HG03280 (cell line): ENCODE data around the gene ROCK2.
"Not testable (repeated sequence)": the region's sequence is repeated elsewhere in the genome, so short reads cannot be mapped to it uniquely, and the experiment has no call there.

Source experiments
- ATAC-seq: cut with Tn5 transposase; IDR thresholded peaks from one replicate; pipeline ENCODE4 v1.9.1; 2021; ENCODE audit warnings: mild to moderate bottlenecking, moderate library complexity; ENCODE audit not compliant: unreplicated experiment

The ROCK2 gene

DNA sequence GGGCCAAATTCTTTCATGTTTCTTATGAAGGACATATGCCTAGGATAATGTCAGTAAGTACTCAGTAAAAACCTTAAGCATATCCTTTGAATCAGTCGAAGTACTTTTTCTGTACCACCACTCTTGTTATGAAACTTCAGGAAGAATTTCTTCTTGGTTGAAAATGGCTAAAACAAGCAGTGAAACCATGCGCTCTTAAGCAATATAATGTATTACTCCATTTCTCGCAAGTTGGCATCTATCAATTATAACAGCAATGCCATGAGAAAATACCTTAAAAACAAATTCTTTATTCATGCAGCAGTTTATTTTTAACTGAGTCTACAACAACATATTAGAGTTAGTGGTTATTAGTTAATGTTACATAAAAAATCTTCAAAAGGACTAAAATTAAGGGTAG, 148.2 kb downstream of the ROCK2 start:
- no peak for ATAC-seq

DNA sequence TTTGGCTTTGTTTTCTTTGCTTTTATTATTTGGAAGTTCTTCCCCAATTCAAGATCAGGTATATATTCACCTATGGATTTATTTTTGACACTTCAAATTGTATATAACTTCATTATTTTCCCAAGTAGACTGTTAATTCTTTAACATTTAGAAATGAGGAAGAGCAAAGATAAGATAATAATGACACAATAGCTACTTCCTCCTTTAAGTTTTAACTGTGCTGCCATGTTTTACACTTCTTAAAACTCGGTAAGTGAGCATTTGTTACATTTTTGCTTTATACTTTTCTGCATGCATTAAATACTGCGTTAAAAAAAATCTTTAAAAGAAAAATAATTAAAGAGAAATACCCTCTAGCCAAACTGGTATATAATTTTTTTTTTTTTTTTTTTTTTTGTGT, 156.7 kb downstream of the ROCK2 start:
- no peak for ATAC-seq

DNA sequence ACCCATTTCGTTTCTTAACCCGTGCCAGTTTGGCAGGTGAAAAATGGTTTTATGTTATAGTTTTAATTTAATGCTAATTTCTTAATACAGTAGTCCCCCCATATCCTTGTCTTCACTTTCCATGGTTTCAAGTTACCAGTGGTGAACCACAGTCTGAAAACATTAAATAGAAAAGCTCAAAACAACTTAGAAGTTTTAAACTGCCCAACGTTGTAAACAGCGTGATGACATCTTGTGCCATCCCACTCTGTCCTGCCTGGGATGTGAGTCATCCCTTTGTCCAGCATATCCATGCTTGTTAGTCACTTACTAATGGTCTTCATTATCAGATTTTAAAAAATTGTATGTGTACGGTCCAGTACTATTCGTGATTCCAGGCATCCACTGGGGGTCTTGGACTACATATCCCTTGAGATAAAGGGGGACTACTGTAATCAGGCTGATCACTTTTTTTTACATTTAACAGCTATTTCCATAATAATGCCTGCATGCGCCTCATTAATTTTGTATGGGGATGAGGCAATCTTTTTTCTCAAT, 157.3 kb downstream of the ROCK2 start:
- no peak for ATAC-seq

DNA sequence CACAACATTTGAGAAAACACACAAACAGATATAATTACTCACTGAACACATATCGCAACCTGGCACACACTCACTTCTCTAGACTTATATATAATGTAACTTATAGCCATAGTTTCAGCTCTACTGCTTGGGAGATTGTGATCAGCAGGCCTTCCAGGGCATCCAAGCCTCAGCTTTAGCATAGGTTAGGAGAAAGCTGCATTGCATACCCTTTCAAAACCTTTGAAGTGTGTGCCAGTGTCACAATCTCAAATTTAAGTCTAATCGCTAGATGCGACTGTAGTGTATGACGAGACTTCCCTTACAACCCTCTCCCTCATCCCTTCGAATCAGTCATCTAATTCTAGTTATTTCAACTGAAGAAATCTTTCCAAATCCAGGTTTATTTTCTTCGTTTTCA, 158.3 kb downstream of the ROCK2 start:
- ATAC-seq, result no peak

DNA sequence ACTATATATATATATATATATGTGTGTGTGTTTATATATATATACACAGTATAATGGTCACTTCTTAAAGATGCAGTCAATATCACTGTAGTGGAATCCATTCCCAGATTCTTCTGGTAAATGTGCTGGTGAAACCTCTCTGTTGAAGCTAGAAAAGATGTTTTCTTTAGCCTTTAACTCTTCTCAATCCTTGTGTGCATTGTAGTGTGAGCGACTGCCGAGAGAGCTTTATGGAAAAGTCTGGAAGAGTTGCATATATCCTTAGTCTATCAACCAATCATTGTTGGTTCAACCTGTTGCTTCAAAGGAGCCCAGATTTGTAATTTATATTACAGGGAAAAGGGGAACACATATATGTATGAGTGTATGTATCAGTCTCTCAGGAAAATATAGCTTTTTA, 161.5 kb downstream of the ROCK2 start:
- no peak for ATAC-seq

DNA sequence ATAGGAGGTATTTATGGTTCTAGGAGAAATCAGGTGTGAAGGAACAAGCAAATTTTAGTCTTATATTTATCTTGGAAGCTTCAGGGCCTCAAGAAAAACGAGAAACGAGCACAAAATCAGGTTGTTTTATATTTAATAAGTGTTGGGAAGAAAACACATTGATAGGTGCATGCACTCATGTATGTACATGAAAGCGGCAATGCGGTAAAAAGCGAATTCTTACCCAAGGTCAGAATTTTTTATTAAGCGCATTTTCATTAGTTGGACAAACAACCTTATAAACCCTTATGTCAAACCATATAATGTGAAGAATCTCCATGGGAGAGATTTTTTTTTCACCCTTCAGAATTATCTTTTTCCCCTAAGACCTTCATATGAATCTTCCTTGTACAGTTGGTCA, 163.8 kb downstream of the ROCK2 start:
- no peak for ATAC-seq

DNA sequence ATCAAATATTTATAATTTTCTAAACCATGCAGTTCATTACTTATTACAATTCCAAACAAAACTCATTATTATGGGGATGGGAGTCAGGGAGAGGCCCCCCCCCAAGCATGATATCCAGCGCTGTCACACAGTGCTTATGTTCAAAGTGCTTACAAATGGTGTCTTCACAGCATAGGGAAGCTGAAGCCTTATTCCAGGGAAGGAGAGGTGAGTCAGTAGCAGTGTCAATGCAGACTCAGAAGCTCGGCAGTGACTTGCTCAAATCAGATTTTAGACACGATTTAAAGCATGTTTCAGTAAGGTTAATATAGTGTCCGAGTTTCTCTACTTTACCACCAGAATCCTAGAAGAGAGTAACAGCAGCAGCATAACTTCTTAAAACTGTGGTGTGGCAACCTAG, 164.5 kb downstream of the ROCK2 start:
- ATAC-seq, result no peak

DNA sequence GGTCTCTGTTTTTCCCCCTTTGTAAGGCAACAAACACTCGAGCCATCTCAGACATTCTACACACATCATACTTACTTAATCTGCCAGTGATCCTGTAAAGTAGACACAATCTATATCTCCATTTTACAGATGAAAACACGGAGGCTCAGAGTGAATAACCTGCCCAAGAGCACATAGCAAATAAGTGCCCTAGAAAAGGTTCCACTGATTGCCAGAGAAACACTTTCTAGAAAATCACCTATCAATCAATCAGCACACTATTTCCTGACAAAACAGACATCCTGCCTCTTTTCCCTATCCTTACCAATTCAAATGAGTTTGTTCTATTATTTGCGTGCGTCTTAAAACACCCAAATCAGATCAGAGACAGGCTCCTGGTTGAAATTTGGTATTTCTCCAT, 165.2 kb downstream of the ROCK2 start:
- ATAC-seq, result no peak

DNA sequence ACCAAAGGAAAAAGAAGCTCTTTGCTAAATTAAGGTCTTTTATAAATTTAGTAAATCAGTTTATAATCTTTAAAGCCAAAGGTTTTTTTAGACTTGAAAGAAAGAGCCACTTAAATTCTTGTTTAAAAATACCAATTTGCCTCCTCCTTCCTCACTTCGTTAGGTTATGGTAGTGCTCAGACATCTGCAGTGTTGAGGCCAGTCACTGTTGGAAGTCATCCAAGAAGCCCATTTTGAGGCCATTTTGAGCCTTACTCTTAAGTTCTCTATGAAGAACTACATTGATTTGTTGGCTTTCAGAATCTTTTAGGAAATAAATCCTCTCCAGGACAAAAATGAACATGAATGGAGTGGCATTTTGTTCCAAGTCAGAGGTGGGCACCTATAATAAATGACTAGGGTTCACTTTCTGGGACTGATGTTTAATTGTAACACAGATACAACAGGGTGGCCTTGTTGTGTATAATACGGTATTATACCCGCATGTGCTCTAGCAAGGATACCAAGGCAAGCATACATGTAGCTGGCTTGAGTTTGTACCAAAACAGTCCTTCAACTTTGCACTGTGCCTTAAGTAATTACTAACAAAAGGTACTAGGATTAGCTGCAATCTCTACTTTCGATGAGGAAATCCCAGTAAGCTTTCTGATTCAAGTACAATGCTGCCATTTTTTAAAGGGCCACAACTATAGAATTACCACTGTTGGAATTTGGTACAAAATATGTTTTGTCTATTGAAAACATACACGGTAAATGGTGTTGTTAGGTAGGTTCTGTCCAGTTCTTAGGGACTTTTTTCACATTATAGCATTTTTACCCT, 166.4 kb downstream of the ROCK2 start:
- ATAC-seq, result no peak

DNA sequence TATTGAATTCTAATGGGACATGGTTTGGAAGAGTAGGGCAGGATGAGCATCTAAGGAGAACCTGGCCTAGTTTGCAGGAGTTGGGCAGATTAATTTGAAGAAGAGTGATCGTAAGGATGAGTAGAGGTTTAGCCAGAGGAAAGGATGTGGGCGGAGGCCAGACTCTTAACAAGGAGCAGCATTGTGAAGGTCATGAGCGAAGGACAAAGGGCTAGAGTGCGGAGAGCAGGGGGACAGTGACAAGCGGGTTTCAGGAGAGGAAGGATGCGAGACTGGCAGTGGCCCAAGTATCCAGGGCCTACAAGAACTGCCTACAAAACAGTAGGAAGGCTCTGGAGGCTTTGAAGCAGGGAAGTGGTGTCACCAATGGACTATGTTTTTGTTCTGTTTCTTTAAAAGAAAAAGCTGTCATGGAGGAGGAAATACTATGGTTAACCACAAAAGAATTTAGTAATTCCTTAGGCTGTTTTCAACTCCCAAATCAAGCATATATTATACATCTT, 169.1 kb downstream of the ROCK2 start:
- ATAC-seq, result no peak

DNA sequence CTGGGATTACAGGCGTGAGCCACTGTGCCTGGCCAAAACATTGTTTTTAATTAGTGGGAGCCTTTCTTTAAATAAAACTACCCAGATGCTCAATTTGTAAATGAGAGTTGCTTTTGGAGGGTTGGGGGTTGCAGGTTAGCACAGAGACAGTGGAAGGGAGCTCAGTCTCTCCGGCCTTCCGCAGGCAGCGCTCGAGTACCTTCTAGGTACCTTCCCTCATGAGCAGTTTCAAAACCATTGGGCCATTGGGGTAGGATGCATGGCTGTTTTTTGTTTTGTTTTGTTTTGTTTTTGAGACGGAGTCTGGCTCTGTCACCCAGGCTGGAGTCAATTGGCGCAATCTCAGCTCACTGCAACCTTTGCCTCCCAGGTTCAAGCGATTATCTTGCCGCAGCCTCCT, 170.2 kb downstream of the ROCK2 start:
- no peak for ATAC-seq

DNA sequence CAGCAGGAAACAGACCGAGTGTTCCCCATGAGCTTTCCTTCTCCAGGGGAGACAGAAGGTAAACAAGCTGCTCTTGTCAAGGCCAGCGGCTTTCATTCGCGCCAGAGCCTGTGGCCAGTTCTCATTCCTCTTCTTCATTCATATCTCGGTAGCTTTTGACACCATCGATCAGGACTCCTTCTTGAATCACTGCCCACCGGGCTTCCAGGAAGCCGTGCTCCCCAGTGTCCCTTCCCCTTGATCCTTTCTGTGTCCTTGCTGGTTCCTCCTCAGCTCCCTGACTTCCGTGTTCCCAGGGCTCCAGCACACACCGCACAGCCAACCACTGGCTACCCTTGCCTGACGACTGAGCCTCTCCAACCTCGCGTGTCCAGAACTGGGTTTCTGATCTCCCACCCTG, 175.1 kb downstream of the ROCK2 start:
- ATAC-seq, result no peak

DNA sequence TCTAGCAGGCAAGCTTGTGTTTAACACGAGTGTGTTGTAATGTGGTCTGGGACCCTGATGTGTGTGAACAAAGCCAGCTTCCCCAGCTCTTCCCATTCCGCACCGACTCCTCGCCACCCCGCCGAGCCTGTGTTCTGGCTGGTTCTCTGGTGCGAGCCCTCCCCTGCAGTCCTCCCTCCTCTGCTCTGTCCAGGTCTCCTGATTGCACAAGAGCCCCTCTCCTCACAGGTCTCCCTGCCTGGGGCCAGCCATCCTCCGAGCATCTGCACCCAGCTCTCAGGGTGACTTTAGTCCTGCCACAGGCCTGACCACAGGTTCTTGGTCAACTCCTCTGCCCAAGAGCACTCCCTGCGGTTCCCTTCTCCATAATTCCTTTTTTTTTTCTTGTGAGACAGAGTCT, 175.9 kb downstream of the ROCK2 start:
- no peak for ATAC-seq

DNA sequence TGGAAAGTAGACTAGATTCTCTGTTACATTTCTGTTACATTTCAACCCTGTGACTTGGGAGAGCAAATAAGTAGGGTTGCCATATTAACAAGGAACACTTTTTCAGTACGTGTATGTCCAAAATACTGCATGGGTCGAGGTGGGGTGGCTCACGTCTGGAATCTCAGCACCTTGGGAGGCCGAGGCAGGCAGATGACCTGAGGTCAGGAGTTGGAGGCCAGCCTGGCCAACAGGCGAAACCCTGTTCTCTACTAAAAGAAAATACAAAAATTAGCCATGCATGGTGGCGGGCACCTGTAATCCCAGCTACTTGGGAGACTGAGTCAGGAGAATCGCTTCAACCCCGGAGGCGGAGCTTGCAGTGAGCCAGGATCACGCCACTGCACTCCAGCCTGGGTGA, 178.0 kb downstream of the ROCK2 start:
- no peak for ATAC-seq

DNA sequence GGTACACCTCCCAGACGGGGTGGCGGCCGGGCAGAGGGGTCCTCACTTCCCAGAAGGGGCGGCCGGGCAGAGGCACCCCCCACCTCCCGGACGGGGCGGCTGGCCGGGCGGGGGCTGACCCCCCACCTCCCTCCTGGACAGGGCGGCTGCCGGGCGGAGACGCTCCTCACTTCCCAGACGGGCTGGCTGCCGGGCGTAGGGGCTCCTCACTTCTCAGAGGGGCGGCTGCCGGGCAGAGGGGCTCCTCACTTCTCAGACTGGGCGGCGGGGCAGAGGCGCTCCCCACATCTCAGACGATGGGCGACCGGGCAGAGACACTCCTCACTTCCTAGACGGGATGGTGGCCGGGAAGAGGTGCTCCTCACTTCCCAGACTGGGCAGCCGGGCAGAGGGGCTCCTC, 179.4 kb downstream of the ROCK2 start:
- not testable (repeated sequence) for ATAC-seq

DNA sequence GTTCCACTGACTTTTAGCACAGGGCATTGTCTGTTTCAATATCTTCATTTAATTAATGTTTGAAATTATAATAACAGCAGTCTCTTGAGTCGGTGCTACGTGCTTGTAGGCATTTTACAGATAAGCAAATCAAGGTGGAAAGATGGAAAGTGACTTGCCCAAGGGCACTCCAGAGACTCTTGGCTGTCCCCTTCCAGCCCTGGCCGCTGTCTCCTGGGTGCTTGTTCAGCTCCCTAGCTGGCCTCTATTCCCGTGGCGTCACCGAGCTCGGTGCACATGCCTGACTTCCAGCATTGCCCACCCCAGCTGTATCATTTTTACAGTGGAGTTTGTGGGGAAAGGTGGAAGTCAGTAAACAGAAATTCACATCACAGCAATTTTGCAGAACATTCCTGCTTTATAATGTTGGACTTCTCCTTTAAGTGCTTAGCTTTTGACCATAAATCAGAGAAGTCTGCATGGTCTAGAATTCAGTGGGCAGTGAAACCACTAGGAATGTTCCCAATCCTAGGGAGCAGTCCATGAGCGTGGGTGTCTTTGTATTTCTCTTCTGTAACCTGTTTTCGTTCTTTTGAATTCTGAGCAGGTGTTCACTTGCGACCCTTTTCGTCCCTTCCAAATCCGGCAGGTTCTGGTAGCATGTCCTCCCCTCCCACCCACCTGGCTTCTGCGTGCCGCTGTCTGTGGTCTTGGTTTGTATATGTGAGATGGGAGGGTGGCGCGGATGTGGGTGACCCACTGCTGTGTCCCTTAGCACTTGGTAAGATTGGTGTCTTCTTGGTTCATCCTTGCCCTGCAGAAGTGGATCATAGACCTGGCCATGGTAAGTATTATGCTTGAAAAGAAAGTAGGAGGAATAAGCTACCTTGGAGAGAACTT, 180.8 kb downstream of the ROCK2 start:
- no peak for ATAC-seq

DNA sequence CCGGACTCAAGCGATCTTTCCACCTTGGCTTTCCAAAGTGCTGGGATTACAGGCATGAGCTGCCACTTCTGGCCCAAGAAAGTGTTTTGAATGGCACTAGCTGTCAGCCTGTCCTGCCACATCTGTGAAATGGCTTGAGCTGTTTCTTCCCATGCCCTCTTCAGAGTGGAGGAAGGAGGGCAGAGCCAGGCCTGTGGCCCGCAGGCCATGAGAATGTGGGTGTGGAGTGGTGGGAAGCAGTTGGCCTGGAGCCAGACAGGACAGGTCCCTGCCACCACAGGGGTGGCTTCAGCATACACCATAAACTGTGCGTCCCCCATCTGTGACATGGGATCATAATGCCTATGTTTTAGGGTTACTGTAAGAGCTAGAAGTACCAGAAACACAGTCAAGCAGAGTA, 182.7 kb downstream of the ROCK2 start:
- no peak for ATAC-seq

DNA sequence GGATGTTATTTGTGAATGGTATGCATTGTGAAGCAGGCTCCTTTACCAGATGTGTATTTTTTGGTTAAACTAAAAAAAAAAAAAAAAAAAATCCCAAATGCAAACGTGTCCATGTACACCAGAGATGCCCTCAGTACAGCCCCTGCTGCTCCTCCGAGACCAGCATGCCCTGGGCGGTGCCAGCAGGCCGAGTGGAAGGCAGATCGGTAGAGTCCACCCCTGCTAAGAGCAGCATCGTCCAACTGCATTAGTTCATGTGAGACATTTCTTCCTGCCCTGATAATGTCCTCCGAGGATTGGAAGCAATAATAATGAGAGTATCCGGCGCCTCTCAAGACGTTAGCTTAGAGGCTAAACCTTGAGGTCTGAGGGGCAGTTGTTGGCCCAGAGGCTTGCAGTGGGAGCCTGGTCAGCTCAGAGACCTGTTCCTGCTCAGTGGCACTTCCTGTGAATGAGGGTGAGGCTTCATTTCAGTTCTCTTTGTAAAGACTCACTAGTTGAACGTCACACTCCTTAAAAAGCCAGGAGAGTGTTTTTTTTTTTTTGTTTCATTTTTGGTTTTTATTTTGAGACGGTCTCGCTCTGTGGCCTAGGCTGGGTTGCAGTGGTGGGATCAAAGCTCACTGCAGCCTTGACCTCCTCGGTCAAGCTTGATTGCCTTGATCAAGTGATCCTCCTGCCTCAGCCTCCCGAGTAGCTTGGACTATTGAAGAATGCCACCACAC, 183.5 kb downstream of the ROCK2 start:
- peak; percentile 59 for ATAC-seq

DNA sequence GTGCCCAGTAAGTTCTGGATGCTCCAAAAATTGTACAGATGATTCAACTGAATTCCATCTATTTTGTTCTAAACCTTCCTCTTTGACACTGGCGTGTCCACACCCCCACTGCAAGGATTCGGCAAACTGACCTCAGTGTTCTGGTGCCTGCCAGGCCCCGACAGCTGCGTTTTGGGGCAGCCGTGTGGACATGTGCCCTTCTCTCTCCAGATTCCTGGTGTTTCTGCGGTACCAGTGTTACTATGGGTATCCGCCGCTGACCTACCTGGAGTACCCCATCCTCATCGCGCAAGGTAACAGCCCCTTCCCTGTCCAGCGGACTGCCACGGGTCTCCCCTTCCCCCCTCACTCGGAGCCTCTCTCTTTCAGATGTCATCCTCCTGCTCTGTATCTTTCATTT, 184.2 kb downstream of the ROCK2 start:
- ATAC-seq, result no peak

DNA sequence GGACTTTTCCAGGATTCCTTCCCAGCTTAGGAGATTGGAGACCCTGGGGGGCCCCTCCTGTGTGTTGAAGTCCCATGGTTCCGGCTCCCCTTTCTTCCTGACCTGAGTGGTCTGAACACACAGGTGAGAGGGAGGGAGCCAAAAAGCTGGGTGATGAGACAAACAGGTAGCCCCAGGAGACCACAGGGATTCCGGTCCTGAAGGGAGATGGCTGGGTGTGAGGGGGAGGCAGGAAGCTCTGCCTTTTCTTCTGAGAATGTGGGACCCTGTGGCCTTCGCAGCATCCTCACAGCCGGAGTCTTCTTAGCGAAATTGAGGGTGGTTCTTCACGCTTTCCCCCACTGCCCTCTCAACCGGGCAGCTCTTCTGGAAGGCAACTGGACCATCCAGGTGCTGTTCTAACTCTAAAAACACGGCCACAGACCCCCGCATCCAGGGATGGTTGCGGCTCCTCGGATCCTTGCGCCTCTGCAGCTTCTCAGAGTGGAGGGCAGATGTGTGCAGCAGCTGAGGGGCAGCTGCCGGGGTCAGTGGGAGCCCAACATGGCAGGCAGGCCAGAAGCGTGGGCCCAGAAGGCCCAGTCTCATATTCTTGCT, 184.8 kb downstream of the ROCK2 start:
- ATAC-seq, result no peak
